Mesothelial cell of epicardium (in vitro differentiated cells): ENCODE data around the gene WWOX. TPM values are rescaled to one million over a fixed set of nuclear protein-coding genes. Genes with fewer than 3 reads are reported as not detected.

Source experiments
- DNase-seq, 2 experiments: peaks; one replicate each; pipeline ENCODE4 v3.0.0; 2021; ENCODE audit warnings: low spot score in 2 of 2; ENCODE audit not compliant: unreplicated experiment in 2 of 2
- H3K27ac Mint-ChIP-seq: 2 replicates; pipeline ENCODE4 v1.8.0; 2021; ENCODE audit warnings: mixed read lengths
- H3K27me3 Mint-ChIP-seq: 2 replicates; pipeline ENCODE4 v1.8.0; 2021; ENCODE audit warnings: low read depth, mixed read lengths
- H3K36me3 Mint-ChIP-seq: 2 replicates; pipeline ENCODE4 v1.8.0; 2021; ENCODE audit warnings: mixed read lengths
- H3K4me1 Mint-ChIP-seq: 2 replicates; pipeline ENCODE4 v1.8.0; 2021; ENCODE audit warnings: mixed read lengths
- H3K4me3 Mint-ChIP-seq: 2 replicates; pipeline ENCODE4 v1.8.0; 2021; ENCODE audit warnings: mild to moderate bottlenecking, moderate library complexity, mixed read lengths
- H3K9me3 Mint-ChIP-seq: 2 replicates; pipeline ENCODE4 v1.8.0; 2021; ENCODE audit warnings: mixed read lengths
- total RNA-seq: library from RNA; stranded (reverse); gene quantifications from 3 replicates; pipeline ENCODE4 v1.2.1, GENCODE V29; 2021
- TF ChIP-seq, protein P1 (sequence below): fragments of 200-600 bp; sonication (generic); IDR thresholded peaks from one replicate; pipeline ENCODE4 v1.5.0; 2021; ENCODE audit warnings: antibody characterized with exemption; ENCODE audit not compliant: unreplicated experiment

Gene WWOX
- total RNA-seq, 1 donor from 2014 or later = 29.7 TPM

DNA sequence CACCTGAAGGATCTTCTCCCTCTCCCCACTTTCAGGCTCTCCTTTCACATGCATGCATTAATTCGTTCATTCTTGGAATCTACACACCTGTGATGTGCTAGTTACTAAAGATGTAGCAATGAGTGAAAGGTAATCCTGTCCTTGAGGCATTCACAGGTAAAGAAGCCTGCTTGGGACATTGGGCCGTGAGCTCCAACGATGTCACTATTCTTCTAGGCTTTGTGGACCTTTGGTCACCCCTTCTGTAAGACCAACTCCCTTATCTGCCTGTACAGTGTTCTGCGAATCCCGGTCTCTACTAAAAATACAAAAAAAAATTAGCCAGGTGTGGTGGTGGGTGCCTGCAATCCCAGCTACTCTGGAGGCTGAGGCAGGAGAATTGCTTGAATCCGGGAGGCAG, 892.5 kb downstream of the WWOX start:
- TF ChIP-seq, protein P1, sequence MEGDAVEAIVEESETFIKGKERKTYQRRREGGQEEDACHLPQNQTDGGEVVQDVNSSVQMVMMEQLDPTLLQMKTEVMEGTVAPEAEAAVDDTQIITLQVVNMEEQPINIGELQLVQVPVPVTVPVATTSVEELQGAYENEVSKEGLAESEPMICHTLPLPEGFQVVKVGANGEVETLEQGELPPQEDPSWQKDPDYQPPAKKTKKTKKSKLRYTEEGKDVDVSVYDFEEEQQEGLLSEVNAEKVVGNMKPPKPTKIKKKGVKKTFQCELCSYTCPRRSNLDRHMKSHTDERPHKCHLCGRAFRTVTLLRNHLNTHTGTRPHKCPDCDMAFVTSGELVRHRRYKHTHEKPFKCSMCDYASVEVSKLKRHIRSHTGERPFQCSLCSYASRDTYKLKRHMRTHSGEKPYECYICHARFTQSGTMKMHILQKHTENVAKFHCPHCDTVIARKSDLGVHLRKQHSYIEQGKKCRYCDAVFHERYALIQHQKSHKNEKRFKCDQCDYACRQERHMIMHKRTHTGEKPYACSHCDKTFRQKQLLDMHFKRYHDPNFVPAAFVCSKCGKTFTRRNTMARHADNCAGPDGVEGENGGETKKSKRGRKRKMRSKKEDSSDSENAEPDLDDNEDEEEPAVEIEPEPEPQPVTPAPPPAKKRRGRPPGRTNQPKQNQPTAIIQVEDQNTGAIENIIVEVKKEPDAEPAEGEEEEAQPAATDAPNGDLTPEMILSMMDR = no peak
- no peak overlapping the region for H3K4me3 Mint-ChIP-seq
- H3K9me3 Mint-ChIP-seq = no peaks in the 10 kb centered on the region
- H3K4me1 Mint-ChIP-seq = peaks cover 36% of the 10 kb centered on the region
- H3K27ac Mint-ChIP-seq = no peak overlapping the region
- H3K36me3 Mint-ChIP-seq = no peaks in the 10 kb centered on the region
- no peak for DNase-seq
- H3K27me3 Mint-ChIP-seq = peaks cover 7% of the 10 kb centered on the region

DNA sequence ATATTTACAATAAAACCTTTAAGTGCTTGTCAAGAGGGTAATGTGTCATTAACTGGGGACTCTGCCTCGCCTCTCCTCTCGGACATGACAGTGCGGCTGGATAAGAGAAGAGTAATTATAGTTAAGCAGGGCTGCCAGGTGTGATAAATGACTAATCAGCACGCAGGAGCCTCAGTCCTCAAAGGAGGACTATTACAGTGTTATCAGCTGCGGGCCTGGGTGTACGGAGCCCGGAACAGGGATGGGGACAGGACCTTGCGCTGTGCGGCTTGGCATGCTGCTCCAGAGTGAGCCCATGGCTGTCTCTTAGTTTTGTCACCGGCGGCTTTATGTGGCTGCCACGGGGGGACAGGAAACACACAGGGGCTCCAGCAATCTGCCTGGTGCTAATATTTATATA, 893.9 kb downstream of the WWOX start:
- Mint-ChIP-seq H3K9me3 (no peaks in the 10 kb centered on the region), H3K27me3 (peaks cover 7% of the 10 kb centered on the region), H3K4me1 (peaks cover 34% of the 10 kb centered on the region), H3K36me3 (no peaks in the 10 kb centered on the region), H3K27ac (no peak overlapping the region), H3K4me3 (peak overlapping the region; percentile 21)
- TF ChIP-seq, protein P1 = no peak
- DNase-seq = no peak

DNA sequence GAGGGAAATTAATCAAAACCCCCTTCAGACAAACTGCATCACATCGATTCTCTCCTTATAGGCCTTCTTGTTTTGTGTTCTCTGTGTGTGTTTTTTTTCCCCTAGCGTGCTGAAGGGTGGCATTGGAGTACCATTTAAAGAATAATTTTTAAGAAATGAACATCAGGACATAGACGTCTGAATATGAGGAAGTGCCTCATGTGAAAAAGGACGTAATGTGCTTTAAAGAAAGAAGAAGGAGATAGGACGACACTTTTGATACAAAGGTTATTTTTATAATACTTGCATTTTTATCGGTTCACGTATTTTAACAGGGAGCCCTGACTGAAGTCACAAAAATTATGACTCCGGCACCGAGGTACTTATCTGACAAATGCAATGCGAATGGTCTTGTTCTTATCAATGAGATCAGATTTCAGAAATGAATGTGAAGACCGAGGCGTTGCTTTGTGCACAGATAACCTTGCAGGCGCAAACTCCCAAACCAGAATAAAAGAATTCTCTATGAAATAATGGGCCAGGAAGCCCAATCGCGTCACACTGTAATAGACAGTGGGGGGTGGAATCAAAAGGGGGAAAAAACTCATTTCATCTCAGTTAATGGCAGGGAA, 894.8 kb downstream of the WWOX start:
- Mint-ChIP-seq H3K27me3 (peaks cover 7% of the 10 kb centered on the region), H3K4me1 (peaks cover 34% of the 10 kb centered on the region), H3K9me3 (no peaks in the 10 kb centered on the region), H3K27ac (no peak overlapping the region), H3K36me3 (no peaks in the 10 kb centered on the region), H3K4me3 (no peak overlapping the region)
- DNase-seq = no peak
- TF ChIP-seq, protein P1 = no peak

DNA sequence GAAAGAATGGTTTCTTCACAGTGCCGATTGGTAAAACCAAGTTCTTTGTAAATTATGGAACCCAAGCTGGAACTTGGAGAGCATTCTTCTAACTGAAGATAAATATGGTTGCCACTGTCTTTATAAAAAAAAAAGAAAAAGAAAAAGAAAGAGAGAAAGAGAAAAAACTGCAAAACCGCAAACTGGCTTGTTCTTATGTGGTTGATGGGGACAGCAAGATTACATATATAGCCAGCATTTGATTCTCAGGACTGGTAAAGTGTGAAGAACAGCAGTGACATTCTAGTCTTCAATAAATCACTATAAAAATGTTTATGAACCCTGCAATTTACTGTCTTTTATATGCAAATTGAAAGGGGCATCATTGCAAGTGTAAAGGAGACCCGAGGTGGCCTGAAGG, 896.0 kb downstream of the WWOX start:
- no peak overlapping the region for H3K4me3 Mint-ChIP-seq
- no peaks in the 10 kb centered on the region for H3K9me3 Mint-ChIP-seq
- no peak overlapping the region for H3K27ac Mint-ChIP-seq
- H3K4me1 Mint-ChIP-seq = peaks cover 31% of the 10 kb centered on the region
- H3K27me3 Mint-ChIP-seq = peaks cover 7% of the 10 kb centered on the region
- H3K36me3 Mint-ChIP-seq = no peaks in the 10 kb centered on the region
- TF ChIP-seq, protein P1 = no peak
- DNase-seq = no peak

DNA sequence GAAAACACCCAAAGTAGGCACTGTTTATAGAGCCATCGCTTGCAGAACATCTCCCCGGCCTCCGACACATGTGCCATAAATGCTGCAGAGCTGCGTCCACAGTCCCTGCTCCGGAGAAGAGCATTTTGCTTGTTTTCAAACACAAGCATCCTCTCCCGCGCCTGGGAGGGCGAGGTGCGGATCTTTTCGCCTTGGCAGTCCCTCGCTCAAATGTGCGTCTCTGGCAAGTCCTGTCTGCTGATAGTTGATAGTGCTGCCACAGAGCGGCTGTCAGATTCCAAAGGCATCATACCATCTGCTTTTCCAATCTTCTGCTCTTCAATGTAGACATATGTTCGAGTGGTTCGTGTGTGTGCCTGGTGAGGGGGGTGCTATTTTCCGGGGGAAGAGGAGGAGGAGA, 897.3 kb downstream of the WWOX start:
- no peak for DNase-seq
- H3K27ac Mint-ChIP-seq = no peak overlapping the region
- H3K36me3 Mint-ChIP-seq = no peaks in the 10 kb centered on the region
- TF ChIP-seq, protein P1 = no peak
- H3K9me3 Mint-ChIP-seq = no peaks in the 10 kb centered on the region
- peaks cover 5% of the 10 kb centered on the region for H3K27me3 Mint-ChIP-seq
- H3K4me3 Mint-ChIP-seq = no peak overlapping the region
- peaks cover 38% of the 10 kb centered on the region for H3K4me1 Mint-ChIP-seq

DNA sequence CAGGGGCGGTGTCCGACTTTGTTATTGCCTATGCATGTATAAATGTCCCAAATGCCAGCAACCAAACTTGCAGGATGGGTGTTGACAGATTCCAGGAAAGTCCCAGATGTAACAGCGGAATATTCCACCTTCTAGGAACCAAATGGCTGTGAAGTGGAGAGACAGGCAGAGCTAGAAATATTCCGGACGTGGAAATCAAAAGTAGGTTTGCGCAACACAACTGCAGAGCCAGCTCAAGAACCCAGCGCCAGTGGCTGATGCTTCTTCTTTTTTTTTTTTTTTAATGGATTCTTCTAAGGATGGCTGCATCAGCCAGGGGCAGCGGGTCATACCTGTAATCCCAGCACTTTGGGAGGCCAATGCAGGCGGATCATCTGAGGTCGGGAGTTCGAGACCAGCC, 899.4 kb downstream of the WWOX start:
- TF ChIP-seq, protein P1 = no peak
- Mint-ChIP-seq H3K4me1 (peaks cover 31% of the 10 kb centered on the region), H3K9me3 (no peaks in the 10 kb centered on the region), H3K27ac (no peak overlapping the region), H3K27me3 (peaks cover 5% of the 10 kb centered on the region), H3K36me3 (no peaks in the 10 kb centered on the region), H3K4me3 (no peak overlapping the region)
- no peak for DNase-seq
